Neural progenitor cell (in vitro differentiated cells): ENCODE results near the gene MUSTN1. TPM values are rescaled to one million over a fixed set of nuclear protein-coding genes. Genes with fewer than 3 reads are reported as not detected.

Source experiments
- DNase-seq: peaks from one replicate; pipeline ENCODE4 v3.0.0-alpha.2; 2016; ENCODE audit warnings: low spot score
- H2AFZ ChIP-seq: fragments of 200-600 bp; sonication (generic); replicated peaks from 2 replicates; pipeline ENCODE4 v1.6.1; 2016; ENCODE audit warnings: antibody characterized with exemption
- H3F3A ChIP-seq: fragments of 200-600 bp; sonication (generic); 2 replicates; pipeline ENCODE4 v1.6.1; 2016; ENCODE audit warnings: antibody characterized with exemption, low read depth
- H3K27ac ChIP-seq: fragments of 200-600 bp; sonication (generic); 2 replicates; pipeline ENCODE4 v1.5.1; 2016; ENCODE audit warnings: mild to moderate bottlenecking
- H3K27me3 ChIP-seq: fragments of 200-600 bp; sonication (generic); 2 replicates; pipeline ENCODE4 v1.6.1; 2016; ENCODE audit warnings: mild to moderate bottlenecking, moderate library complexity
- H3K36me3 ChIP-seq: fragments of 200-600 bp; sonication (generic); 2 replicates; pipeline ENCODE4 v1.5.1; 2016
- H3K4me1 ChIP-seq: fragments of 200-600 bp; sonication (generic); 2 replicates; pipeline ENCODE4 v1.6.1; 2016; ENCODE audit warnings: mixed run types
- H3K4me2 ChIP-seq: fragments of 200-600 bp; sonication (generic); 2 replicates; pipeline ENCODE4 v1.6.1; 2016
- H3K4me3 ChIP-seq: fragments of 200-600 bp; sonication (generic); 2 replicates; pipeline ENCODE4 v1.5.1; 2016
- H3K79me2 ChIP-seq: fragments of 200-600 bp; sonication (generic); 2 replicates; pipeline ENCODE4 v1.6.1; 2016; ENCODE audit warnings: low read depth
- H3K9ac ChIP-seq: fragments of 200-600 bp; sonication (generic); 2 replicates; pipeline ENCODE4 v1.6.1; 2016
- H3K9me3 ChIP-seq: fragments of 200-600 bp; sonication (generic); 2 replicates; pipeline ENCODE4 v1.5.1; 2016; ENCODE audit warnings: low read depth
- H4K20me1 ChIP-seq: fragments of 200-600 bp; sonication (generic); 2 replicates; pipeline ENCODE4 v1.6.1; 2016; ENCODE audit warnings: low read depth
- H3K27ac Mint-ChIP-seq: 3 replicates; pipeline ENCODE4 v1.8.0; 2021; ENCODE audit warnings: mixed read lengths
- H3K27me3 Mint-ChIP-seq: 2 replicates; pipeline ENCODE4 v1.8.0; 2022; ENCODE audit warnings: low read depth, mild to moderate bottlenecking, inconsistent platforms, moderate library complexity, mixed read lengths; ENCODE audit not compliant: insufficient read depth
- H3K36me3 Mint-ChIP-seq: 3 replicates; pipeline ENCODE4 v1.8.0; 2021; ENCODE audit warnings: mixed read lengths
- H3K4me1 Mint-ChIP-seq: 3 replicates; pipeline ENCODE4 v1.8.0; 2021; ENCODE audit warnings: mixed read lengths
- H3K4me3 Mint-ChIP-seq: 3 replicates; pipeline ENCODE4 v1.8.0; 2021; ENCODE audit warnings: mild to moderate bottlenecking, moderate library complexity, mixed read lengths
- H3K9me3 Mint-ChIP-seq: 3 replicates; pipeline ENCODE4 v1.8.0; 2020; ENCODE audit warnings: mixed read lengths
- CTCF ChIP-seq: fragments of 200-600 bp; sonication (generic); IDR thresholded peaks from 2 replicates; pipeline ENCODE4 v1.5.1; 2017; ENCODE audit warnings: antibody characterized with exemption, mild to moderate bottlenecking
- EZH2 ChIP-seq: fragments of 200-600 bp; sonication (generic); IDR thresholded peaks from 2 replicates; pipeline ENCODE4 v1.6.1; 2017; ENCODE audit warnings: antibody characterized with exemption, mild to moderate bottlenecking, moderate library complexity
- EZH2phosphoT487 ChIP-seq: fragments of 200-600 bp; sonication (generic); IDR thresholded peaks from 2 replicates; pipeline ENCODE4 v1.6.1; 2017; ENCODE audit warnings: antibody characterized with exemption
- total RNA-seq: library from RNA; depleted of rRNA; stranded (reverse); fragments of >200 nt; gene quantifications from 2 replicates; pipeline ENCODE4 v1.2.3, GENCODE V29; 2015; ENCODE audit warnings: low replicate concordance

Gene MUSTN1
- total RNA-seq, 1 donor from 2014 or later = 2.0 TPM

GRCh38 chr3:52798376-52798977 is 36.3 kb downstream of the MUSTN1 start:
- H3K9ac ChIP-seq = no peak overlapping the region
- H3K27ac ChIP-seq = no peak overlapping the region
- H3K27me3 ChIP-seq = no peaks in the 10 kb centered on the region
- Mint-ChIP-seq H3K9me3 (no peaks in the 10 kb centered on the region), H3K27ac (no peak overlapping the region), H3K27me3 (no peaks in the 10 kb centered on the region), H3K4me3 (no peak overlapping the region), H3K36me3 (no peaks in the 10 kb centered on the region), H3K4me1 (peaks cover 11% of the 10 kb centered on the region)
- no peaks in the 10 kb centered on the region for H3K79me2 ChIP-seq
- peak overlapping the region; percentile 17 for H2AFZ ChIP-seq
- TF ChIP-seq CTCF (no peak), EZH2phosphoT487 (no peak), EZH2 (no peak)
- H3F3A ChIP-seq = no peaks in the 10 kb centered on the region
- no peaks in the 10 kb centered on the region for H3K9me3 ChIP-seq
- H3K4me2 ChIP-seq = no peak overlapping the region
- DNase-seq = no peak
- H3K4me3 ChIP-seq = no peak overlapping the region
- no peaks in the 10 kb centered on the region for H3K4me1 ChIP-seq
- no peaks in the 10 kb centered on the region for H4K20me1 ChIP-seq
- H3K36me3 ChIP-seq = no peaks in the 10 kb centered on the region

- Histone ChIP-seq H3K9me3 (no peaks in the 10 kb centered on the region), H4K20me1 (no peaks in the 10 kb centered on the region), H3K9ac (no peak overlapping the region), H3K4me1 (no peaks in the 10 kb centered on the region), H3K4me3 (no peak overlapping the region), H3K79me2 (no peaks in the 10 kb centered on the region), H3F3A (no peaks in the 10 kb centered on the region), H3K4me2 (no peak overlapping the region), H3K27ac (no peak overlapping the region), H2AFZ (no peak overlapping the region), H3K36me3 (no peaks in the 10 kb centered on the region), H3K27me3 (no peaks in the 10 kb centered on the region)
- H3K9me3 Mint-ChIP-seq = no peaks in the 10 kb centered on the region
- H3K27me3 Mint-ChIP-seq = no peaks in the 10 kb centered on the region
- DNase-seq = no peak
- no peak overlapping the region for H3K27ac Mint-ChIP-seq
- H3K36me3 Mint-ChIP-seq = no peaks in the 10 kb centered on the region
- H3K4me3 Mint-ChIP-seq = no peak overlapping the region
- H3K4me1 Mint-ChIP-seq = peaks cover 15% of the 10 kb centered on the region
- TF ChIP-seq EZH2phosphoT487 (no peak), EZH2 (no peak), CTCF (no peak)
Measured at GRCh38 chr3:52796411-52796810, 38.4 kb downstream of the MUSTN1 start.

GRCh38 chr3:52795298-52795900 is 39.4 kb downstream of the MUSTN1 start:
- Histone ChIP-seq H3F3A (no peaks in the 10 kb centered on the region), H3K9ac (no peak overlapping the region), H3K79me2 (no peaks in the 10 kb centered on the region), H3K9me3 (no peaks in the 10 kb centered on the region), H4K20me1 (no peaks in the 10 kb centered on the region), H3K27me3 (no peaks in the 10 kb centered on the region), H3K27ac (no peak overlapping the region), H3K36me3 (no peaks in the 10 kb centered on the region), H2AFZ (no peak overlapping the region), H3K4me3 (no peak overlapping the region), H3K4me1 (no peaks in the 10 kb centered on the region), H3K4me2 (no peak overlapping the region)
- Mint-ChIP-seq H3K4me3 (no peak overlapping the region), H3K27me3 (no peaks in the 10 kb centered on the region), H3K9me3 (no peaks in the 10 kb centered on the region), H3K4me1 (peaks cover 18% of the 10 kb centered on the region), H3K27ac (no peak overlapping the region), H3K36me3 (no peaks in the 10 kb centered on the region)
- TF ChIP-seq CTCF (no peak), EZH2phosphoT487 (no peak), EZH2 (no peak)
- DNase-seq = no peak
